HG03066 (cell line): ENCODE results near the gene GABBR2.

Source experiments
- ATAC-seq: cut with Tn5 transposase; IDR thresholded peaks from one replicate; pipeline ENCODE4 v1.9.1; 2021; ENCODE audit warnings: low read depth; ENCODE audit not compliant: unreplicated experiment

The GABBR2 gene

GRCh38 chr9:98383758-98384157 is 325.0 kb downstream of the GABBR2 start:
- no peak for ATAC-seq

GRCh38 chr9:98381311-98382103 is 327.2 kb downstream of the GABBR2 start:
- no peak for ATAC-seq

DNA sequence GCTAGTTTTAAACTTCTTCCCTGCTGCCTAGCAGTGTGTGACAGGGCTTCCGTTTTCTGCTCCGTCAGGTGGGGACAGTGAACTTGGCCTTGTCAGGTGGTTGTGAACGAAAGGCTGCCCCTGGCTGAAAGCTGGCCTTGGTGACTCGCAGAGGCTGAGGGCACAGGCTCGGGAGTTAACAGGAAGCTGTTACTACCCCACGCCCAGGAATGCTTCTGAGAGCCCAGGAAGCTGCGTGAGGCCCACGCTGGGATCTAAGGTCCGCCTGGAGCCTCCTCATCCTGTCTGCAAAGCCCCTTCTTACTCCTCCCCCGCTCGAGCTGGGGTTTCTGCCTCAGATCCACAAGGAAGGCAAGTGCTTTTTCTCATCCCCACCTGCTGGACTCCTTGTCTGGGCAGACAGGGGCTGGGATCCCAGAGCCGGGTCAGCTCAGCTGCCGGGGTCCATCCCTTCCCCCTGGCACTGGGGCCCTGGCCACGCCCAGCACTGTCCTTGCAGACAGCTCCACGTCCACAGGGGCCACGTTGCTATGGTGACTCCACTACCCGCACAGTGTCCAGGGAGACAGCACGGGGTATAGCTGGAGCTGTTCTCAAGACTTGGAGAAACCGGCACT is 328.6 kb downstream of the GABBR2 start:
- no peak for ATAC-seq

DNA sequence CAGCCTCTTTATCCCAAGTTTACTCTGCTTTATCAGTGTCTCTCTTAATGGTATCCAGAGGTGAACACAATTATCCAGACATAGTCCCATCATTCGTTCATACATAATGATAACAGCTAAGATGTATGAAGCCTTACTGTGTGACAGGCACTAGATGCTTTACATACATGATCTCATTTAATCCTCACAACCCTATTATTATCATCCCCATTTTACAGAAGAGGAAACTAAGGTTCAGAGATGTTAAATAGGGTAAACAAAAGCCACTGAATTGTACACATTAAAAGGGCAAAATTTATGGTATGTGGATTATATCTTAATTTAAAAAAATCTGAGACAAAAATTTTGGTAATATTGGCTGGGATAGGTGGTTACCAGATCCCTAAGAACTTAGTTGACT is 329.2 kb downstream of the GABBR2 start:
- no peak for ATAC-seq

DNA sequence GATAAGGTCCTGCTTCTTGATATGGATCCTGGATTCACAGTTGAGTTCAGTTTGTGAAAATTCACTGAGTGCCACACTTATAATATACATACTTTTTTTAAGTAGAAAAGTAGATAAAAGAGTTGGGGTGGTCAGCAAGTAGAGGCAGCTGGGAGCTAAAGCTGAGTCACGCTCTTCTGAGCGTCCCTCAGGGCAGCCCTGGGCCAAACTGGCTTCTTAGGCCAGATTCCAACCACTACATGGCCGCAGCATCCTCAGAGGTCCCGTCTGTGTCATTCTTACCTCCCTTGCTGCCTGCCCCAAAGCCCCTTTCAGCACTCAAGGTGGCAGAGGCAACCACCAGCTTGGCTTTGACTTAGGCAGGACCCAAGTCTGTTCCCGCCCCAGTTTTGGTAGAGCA is 329.9 kb downstream of the GABBR2 start:
- ATAC-seq = no peak

GRCh38 chr9:98378206-98378780 is 330.4 kb downstream of the GABBR2 start:
- ATAC-seq = no peak

DNA sequence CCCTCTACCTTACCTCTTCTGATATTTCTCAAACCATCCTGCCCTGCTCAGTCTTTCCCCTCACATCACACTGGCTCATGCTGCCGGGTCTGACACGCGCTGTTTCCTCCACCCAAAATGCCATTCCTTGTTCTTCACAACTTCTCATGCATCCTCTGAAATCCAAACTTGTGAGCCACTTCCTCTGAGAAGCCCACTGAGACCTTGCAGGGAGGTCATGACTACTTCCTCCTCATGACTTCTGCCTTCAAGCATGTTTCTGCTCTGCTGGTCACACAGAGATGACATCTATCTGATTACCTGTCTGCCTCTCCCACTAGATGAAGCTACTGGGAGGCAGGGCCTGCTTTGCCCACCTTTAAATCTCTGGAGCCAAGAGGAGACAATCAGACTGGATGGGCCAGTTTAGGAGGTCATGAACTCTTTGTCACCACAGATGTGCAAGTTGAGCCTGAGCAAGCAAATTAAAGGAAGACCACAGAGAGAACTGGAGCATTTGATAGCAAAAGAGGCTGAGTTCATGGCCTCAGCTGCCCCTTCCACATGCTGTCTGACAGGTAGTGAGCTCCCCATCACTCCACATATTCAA is 333.5 kb downstream of the GABBR2 start:
- no peak for ATAC-seq

DNA sequence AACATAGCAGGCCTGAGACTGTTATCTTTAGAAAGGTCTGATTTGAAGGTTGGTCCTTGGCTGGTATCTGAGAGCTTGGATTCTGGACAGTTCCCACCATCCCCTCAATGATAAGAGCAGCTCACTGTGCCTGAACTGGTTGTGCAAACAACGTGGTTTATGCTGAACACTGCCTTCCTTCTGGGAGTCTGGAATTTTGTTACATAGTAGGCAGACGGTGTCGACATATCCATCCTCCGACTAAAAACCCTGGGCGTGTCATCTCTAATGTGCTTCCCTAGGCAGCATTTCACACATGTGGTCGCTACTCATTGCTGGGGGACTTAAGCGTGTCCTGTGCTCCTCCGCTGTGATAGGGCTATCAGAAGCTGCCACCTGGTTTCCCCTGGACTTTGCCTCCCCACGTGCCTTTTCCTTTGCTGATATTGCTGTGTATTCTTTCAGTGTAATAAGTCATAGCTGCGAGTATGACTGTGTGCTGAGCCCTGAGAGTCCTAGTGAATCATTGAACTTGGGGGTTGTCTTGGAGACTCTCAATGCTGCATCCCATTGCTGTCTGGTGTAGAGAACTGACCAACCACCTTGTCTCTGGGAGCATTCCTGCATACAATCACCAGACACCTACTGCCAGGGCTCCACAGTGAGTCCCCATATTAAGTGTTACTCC is 334.2 kb downstream of the GABBR2 start:
- ATAC-seq = no peak

- no peak for ATAC-seq
Measured at GRCh38 chr9:98373609-98374008, 335.1 kb downstream of the GABBR2 start.

GRCh38 chr9:98372077-98372836 is 336.5 kb downstream of the GABBR2 start:
- no peak for ATAC-seq

DNA sequence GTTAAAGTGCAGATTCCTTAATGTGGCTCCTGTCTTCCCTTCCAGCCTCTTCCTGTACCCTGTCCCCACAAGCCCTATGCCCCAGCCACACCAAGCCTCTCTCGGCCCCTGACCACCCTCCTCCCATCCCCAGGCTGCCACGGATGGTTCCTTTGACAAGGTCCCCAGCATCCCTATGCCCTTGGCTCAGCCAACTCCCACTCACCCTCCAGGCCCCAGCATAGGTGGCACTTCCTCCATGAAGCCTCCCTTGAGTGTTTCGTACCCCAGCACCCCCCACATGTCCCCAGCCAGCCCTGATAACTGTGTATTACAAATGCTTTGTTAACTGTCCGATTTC is 337.8 kb downstream of the GABBR2 start:
- no peak for ATAC-seq

- ATAC-seq = no peak
Measured at GRCh38 chr9:98370300-98370975, 338.3 kb downstream of the GABBR2 start.

DNA sequence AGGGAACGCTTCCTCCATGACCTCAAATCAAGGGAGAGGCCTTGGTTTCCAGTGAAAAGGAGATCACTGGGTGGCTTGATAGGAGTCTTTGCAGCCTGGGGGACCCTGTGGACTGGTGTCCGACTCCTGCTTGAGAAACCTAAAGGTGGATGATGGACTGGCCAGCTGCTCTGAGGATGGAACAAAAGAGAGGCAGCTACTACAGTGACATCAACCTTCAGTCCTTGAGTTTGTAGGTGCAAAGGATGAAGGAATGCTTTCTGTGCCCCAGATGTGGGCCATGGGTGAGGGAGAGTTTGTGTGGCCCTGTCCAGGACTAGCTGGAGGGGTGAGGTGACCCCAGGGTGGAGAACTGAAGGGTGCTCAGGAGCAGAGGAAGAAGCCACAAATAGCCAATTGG is 338.8 kb downstream of the GABBR2 start:
- no peak for ATAC-seq

DNA sequence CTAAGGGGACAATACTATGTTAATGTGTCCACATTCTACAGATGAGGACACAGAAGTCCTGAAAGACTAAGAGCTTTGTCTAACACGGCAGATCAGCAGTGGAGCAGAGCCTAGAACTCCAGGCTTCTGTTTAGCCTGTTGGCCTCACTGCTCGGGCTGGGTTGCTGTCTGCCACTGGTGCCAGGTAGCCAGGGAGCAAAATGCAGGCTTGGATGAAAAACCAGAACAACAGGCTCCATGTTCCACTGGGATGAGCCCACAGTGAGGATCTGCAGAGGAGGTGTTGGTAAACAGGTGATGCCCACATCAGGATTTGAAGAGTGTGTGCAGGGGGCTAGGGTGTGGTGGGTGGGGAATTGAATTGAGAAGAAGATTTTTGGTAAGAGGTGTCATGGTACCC is 339.3 kb downstream of the GABBR2 start:
- no peak for ATAC-seq

- ATAC-seq = no peak
Measured at GRCh38 chr9:98369066-98369425, 339.7 kb downstream of the GABBR2 start.

GRCh38 chr9:98368366-98369065 is 340.2 kb downstream of the GABBR2 start:
- no peak for ATAC-seq

- ATAC-seq = no peak
Measured at GRCh38 chr9:98367923-98368322, 340.8 kb downstream of the GABBR2 start.

DNA sequence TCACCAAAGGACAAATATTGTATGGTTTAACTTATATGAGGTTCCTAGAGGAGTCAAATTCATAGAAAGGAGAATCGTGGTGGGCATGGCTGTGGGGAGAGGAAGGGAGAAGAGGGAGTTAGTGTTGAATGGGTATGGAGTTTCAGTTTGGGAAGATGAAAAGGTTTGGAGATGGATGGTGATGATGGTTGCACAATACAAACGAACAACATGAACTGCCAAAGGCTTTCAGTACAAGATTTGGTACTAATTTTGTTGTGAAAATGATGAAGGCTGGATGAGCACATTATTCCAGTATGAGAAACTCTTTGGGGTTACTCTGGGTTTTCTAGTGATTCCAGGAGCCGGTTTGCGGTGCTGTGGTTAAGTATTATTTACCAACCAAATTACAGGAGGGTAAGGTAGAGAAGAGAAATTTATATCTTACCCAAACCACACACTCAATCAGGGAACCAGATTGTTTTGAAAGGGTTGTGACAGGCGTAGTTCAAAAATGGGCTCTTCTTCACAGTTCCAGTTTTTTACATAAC is 341.3 kb downstream of the GABBR2 start:
- no peak for ATAC-seq

GRCh38 chr9:98365781-98366180 is 343.0 kb downstream of the GABBR2 start:
- no peak for ATAC-seq
